ENCODE results near the gene NMT2. TPM values are rescaled to one million over a fixed set of nuclear protein-coding genes. Genes with fewer than 3 reads are reported as not detected.

The NMT2 gene
- total RNA-seq, 6 experiments from 2014 or later, result 29.4 to 67.3 (median 62.6) TPM

GRCh38 chr10:15168786-15169554 lies 477 bp upstream of the NMT2 start:
- peak; percentile 91 for DNase-seq
- Mint-ChIP-seq H3K4me1 (ENCODE audit: low read depth) (peaks cover 27% of the 10 kb centered on the region), H3K4me3 (peak overlapping the region; percentile 43), H3K36me3 (ENCODE audit: low read depth) (peaks cover 13% of the 10 kb centered on the region; the same call in 1 of the 2 replicates), H3K27ac (no peak overlapping the region), H3K27me3 (ENCODE audit: insufficient read depth) (peaks cover 4% of the 10 kb centered on the region; the same call in 1 of the 2 replicates), H3K9me3 (no peaks in the 10 kb centered on the region)
- TF ChIP-seq CTCF (IDR thresholded peaks at IDR 0.05), result no peak

- peak; percentile 22 for DNase-seq
- H3K4me1 Mint-ChIP-seq (ENCODE audit: low read depth), result peaks cover 35% of the 10 kb centered on the region
- no peaks in the 10 kb centered on the region for H3K27me3 Mint-ChIP-seq (ENCODE audit: insufficient read depth)
- peak overlapping the region; percentile 71 for H3K27ac Mint-ChIP-seq
- H3K4me3 Mint-ChIP-seq, result peak overlapping the region; percentile 98
- peak; percentile 72 for TF ChIP-seq CTCF (IDR thresholded peaks at IDR 0.05)
- H3K9me3 Mint-ChIP-seq, result no peaks in the 10 kb centered on the region
- H3K36me3 Mint-ChIP-seq (ENCODE audit: low read depth), result peaks cover 13% of the 10 kb centered on the region; the same call in 1 of the 2 replicates
These were observed 842 bp downstream of the NMT2 start for GRCh38 chr10:15167411-15168290.

GRCh38 chr10:15166325-15166724 lies 2.2 kb downstream of the NMT2 start:
- Mint-ChIP-seq H3K36me3 (ENCODE audit: low read depth) (peaks cover 13% of the 10 kb centered on the region; the same call in 1 of the 2 replicates), H3K27me3 (ENCODE audit: insufficient read depth) (no peaks in the 10 kb centered on the region), H3K27ac (0 out of 2 replicates have a peak overlapping the region, but pooled peaks have one; percentile 3), H3K4me1 (ENCODE audit: low read depth) (peaks cover 35% of the 10 kb centered on the region), H3K9me3 (no peaks in the 10 kb centered on the region), H3K4me3 (peak overlapping the region; percentile 98)
- TF ChIP-seq CTCF (IDR thresholded peaks at IDR 0.05), result no peak
- DNase-seq, result no peak

- peaks cover 13% of the 10 kb centered on the region; the same call in 1 of the 2 replicates for H3K36me3 Mint-ChIP-seq (ENCODE audit: low read depth)
- no peak for DNase-seq
- H3K4me3 Mint-ChIP-seq, result no peak overlapping the region
- no peaks in the 10 kb centered on the region; the same call in 1 of the 2 replicates for H3K27me3 Mint-ChIP-seq (ENCODE audit: insufficient read depth)
- no peak overlapping the region for H3K27ac Mint-ChIP-seq
- H3K4me1 Mint-ChIP-seq (ENCODE audit: low read depth), result peaks cover 36% of the 10 kb centered on the region
- no peaks in the 10 kb centered on the region for H3K9me3 Mint-ChIP-seq
- TF ChIP-seq CTCF (IDR thresholded peaks at IDR 0.05), result no peak
These were observed 5.2 kb downstream of the NMT2 start for GRCh38 chr10:15163253-15163828.

GRCh38 chr10:15158972-15159371 lies 9.5 kb downstream of the NMT2 start:
- no peaks in the 10 kb centered on the region for H3K9me3 Mint-ChIP-seq

More at GRCh38 chr10:15158972-15159371, 9.5 kb downstream of the NMT2 start:
- no peak for DNase-seq
- no peak for TF ChIP-seq CTCF (IDR thresholded peaks at IDR 0.05)
- peaks cover 11% of the 10 kb centered on the region; the same call in 1 of the 2 replicates for H3K36me3 Mint-ChIP-seq (ENCODE audit: low read depth)
- peaks cover 31% of the 10 kb centered on the region for H3K4me1 Mint-ChIP-seq (ENCODE audit: low read depth)
- no peaks in the 10 kb centered on the region; the same call in 1 of the 2 replicates for H3K27me3 Mint-ChIP-seq (ENCODE audit: insufficient read depth)
- no peak overlapping the region for H3K4me3 Mint-ChIP-seq
- H3K27ac Mint-ChIP-seq, result no peak overlapping the region
